Measurements from ENCODE around the gene MAST1.

MAST1 gene

GRCh38 chr19:12792051-12792852 lies 46.1 kb upstream of the MAST1 start (continued):
- TF ChIP-seq KLF9 (tag by site-specific recombination; IDR thresholded peaks at IDR 0.05; ENCODE audit: low read depth) (peak; percentile 47; the same call in 1 of the 2 replicates), INSM2 (tag by site-specific recombination; IDR thresholded peaks at IDR 0.05) (no peak), RBAK (tag by site-specific recombination; IDR thresholded peaks at IDR 0.05) (no peak), ZNF292 (tag by site-specific recombination; IDR thresholded peaks at IDR 0.05; ENCODE audit: borderline replicate concordance, low read depth) (no peak), ZNF76 (tag by site-specific recombination; IDR thresholded peaks at IDR 0.05; ENCODE audit: borderline replicate concordance, low read depth) (peak; percentile 43; the same call in 1 of the 2 replicates), ZNF23 (tag by site-specific recombination; IDR thresholded peaks at IDR 0.05; ENCODE audit: borderline replicate concordance) (no peak), ZNF488 (tag by site-specific recombination; IDR thresholded peaks at IDR 0.05) (no peak), ZNF184 (tag by site-specific recombination; IDR thresholded peaks at IDR 0.05) (no peak), ZNF585B (tag by site-specific recombination; IDR thresholded peaks at IDR 0.05) (no peak), ZNF692 (tag by site-specific recombination; IDR thresholded peaks at IDR 0.05) (peak; percentile 63), ZNF350 (tag by site-specific recombination; IDR thresholded peaks at IDR 0.05) (no peak), ZNF747 (tag by site-specific recombination; IDR thresholded peaks at IDR 0.05) (no peak), ZNF202 (tag by site-specific recombination; IDR thresholded peaks at IDR 0.05; ENCODE audit: borderline replicate concordance) (no peak), OSR2 (tag by site-specific recombination; IDR thresholded peaks at IDR 0.05) (peak; percentile 76), HOXC10 (CRISPR knock-in tag; IDR thresholded peaks at IDR 0.05) (no peak), ZNF629 (tag by site-specific recombination; IDR thresholded peaks at IDR 0.05) (peak; percentile 6; the same call in 1 of the 2 replicates), TSHZ1 (tag by site-specific recombination; IDR thresholded peaks at IDR 0.05; ENCODE audit: borderline replicate concordance) (no peak), CTCF (tag by site-specific recombination; IDR thresholded peaks at IDR 0.05) (no peak), ZNF596 (tag by site-specific recombination; IDR thresholded peaks at IDR 0.05) (no peak), ZNF560 (tag by site-specific recombination; IDR thresholded peaks at IDR 0.05; ENCODE audit: borderline replicate concordance) (no peak), ZNF214 (tag by site-specific recombination; IDR thresholded peaks at IDR 0.05; ENCODE audit: borderline replicate concordance) (no peak), ELK4 (IDR thresholded peaks at IDR 0.05; ENCODE audit: borderline replicate concordance, low read depth, low read length) (no peak), MEIS1 (CRISPR knock-in tag; IDR thresholded peaks at IDR 0.05; ENCODE audit: borderline replicate concordance) (no peak), ZNF670 (tag by site-specific recombination; IDR thresholded peaks at IDR 0.05; ENCODE audit: low read depth) (no peak), ZBTB1 (tag by site-specific recombination; IDR thresholded peaks at IDR 0.05) (peak; percentile 25; the same call in 1 of the 2 replicates), ZBTB21 (tag by site-specific recombination; IDR thresholded peaks at IDR 0.05) (no peak; the same call in 1 of the 2 replicates), SP7 (tag by site-specific recombination; IDR thresholded peaks at IDR 0.05) (peak; percentile 34; the same call in 1 of the 2 replicates), ZNF114 (tag by site-specific recombination; IDR thresholded peaks at IDR 0.05) (no peak), ZNF354C (tag by site-specific recombination; IDR thresholded peaks at IDR 0.05; ENCODE audit: borderline replicate concordance, low read depth) (no peak), ZNF707 (tag by site-specific recombination; IDR thresholded peaks at IDR 0.05) (no peak)
